A673 (cell line): ENCODE results near the gene CYP2A7.
"Not testable (repeated sequence)": the region's sequence is repeated elsewhere in the genome, so short reads cannot be mapped to it uniquely, and the experiment has no call there.

Experiments used
- EZH2 ChIP-seq: fragments of 200-600 bp; sonication (generic); IDR thresholded peaks from 2 replicates; pipeline ENCODE4 v1.6.1; 2017; ENCODE audit warnings: borderline replicate concordance, low read depth, mild to moderate bottlenecking, mixed read lengths, antibody characterized with exemption, low read length; ENCODE audit not compliant: poor library complexity, severe bottlenecking
- TF ChIP-seq, protein P1 (sequence below): fragments of 300-800, 200-600 bp; sonication (generic); conservative IDR thresholded peaks from 2 replicates; pipeline ENCODE4 v1.5.1; 2017; ENCODE audit warnings: low read depth, mild to moderate bottlenecking, antibody characterized with exemption, low read length, moderate library complexity, mixed read lengths

DNA sequence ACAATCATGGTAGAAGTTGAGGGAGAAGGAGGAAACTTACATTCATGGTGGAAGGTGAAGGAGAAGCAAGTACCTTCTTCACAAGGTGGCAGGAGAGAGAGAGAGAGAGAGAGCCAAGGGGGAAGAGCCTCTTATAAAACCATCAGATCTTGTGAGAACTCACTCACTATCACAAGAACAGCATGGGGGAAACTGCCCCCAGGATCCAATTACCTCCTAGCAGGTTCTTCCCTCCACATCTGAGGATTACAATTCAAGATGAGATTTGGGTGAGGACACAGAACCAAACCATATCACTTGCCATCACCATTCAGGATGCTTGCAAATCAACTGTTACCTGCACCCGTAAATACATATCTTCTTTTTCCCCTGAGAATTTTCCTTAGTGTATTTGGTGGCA, 44.2 kb upstream of the CYP2A7 start:
- TF ChIP-seq, protein P1, sequence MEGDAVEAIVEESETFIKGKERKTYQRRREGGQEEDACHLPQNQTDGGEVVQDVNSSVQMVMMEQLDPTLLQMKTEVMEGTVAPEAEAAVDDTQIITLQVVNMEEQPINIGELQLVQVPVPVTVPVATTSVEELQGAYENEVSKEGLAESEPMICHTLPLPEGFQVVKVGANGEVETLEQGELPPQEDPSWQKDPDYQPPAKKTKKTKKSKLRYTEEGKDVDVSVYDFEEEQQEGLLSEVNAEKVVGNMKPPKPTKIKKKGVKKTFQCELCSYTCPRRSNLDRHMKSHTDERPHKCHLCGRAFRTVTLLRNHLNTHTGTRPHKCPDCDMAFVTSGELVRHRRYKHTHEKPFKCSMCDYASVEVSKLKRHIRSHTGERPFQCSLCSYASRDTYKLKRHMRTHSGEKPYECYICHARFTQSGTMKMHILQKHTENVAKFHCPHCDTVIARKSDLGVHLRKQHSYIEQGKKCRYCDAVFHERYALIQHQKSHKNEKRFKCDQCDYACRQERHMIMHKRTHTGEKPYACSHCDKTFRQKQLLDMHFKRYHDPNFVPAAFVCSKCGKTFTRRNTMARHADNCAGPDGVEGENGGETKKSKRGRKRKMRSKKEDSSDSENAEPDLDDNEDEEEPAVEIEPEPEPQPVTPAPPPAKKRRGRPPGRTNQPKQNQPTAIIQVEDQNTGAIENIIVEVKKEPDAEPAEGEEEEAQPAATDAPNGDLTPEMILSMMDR = not testable (repeated sequence)
- not testable (repeated sequence) for TF ChIP-seq EZH2
